Activated CD4-positive, alpha-beta T cell treated with anti-CD3 and anti-CD28 coated beads for 48 hours (primary cell): ENCODE measurements around the gene TFRC.
"Not testable (repeated sequence)": the region's sequence is repeated elsewhere in the genome, so short reads cannot be mapped to it uniquely, and the experiment has no call there.

ENCODE experiments used
- DNase-seq: peaks from one replicate; pipeline ENCODE4 v3.0.0-alpha.2; 2020

TFRC gene

DNA sequence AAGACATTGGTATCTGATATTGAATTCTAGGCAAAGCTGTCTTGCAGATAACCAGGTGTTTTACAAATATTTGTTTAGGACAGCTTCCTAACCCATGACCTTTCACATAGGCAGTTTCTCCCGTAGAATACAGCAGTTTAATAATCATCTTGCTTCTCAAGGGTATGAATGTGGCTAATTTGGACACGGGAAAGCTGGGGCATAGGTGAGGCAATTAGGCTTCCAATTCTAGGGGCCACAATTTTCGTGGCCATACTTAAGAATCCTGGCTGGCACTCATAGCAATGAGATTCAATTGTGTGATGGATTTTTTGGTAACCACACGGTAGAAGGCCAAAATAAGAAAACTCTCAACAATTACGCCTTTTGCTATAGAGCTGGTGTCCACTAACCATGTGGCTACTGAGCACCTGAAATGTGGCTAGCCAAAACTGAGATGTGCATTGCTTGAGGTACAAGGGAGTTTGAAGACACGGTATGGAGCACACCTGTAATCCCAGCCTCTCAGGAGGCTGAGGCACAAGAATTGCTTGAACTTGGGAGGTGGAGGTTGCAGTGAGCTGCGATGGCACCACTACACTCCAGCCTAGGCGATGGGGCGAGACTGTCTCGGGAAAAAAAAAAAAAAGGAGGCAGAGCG, 34.4 kb downstream of the TFRC start:
- DNase-seq = no peak

DNA sequence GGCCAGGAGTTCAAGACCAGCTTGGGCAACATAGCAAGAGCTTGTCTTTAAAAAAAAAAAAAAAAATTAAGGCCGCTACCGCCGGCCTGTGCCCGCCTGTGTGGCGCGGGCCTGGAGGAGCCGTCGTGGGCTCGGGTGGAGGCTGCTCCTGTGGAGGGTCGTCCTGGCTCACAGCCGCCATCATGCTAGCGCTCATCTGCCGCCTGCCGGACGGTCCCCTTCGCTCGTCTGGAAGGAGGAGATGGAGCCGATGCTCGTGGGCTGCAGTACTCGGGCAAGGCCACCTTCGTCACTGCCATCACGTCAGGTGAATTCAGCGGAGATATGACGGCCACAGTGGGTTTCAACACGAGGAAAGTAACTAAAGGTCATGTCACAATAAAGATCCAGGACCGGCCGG, 37.4 kb downstream of the TFRC start:
- DNase-seq = no peak

DNA sequence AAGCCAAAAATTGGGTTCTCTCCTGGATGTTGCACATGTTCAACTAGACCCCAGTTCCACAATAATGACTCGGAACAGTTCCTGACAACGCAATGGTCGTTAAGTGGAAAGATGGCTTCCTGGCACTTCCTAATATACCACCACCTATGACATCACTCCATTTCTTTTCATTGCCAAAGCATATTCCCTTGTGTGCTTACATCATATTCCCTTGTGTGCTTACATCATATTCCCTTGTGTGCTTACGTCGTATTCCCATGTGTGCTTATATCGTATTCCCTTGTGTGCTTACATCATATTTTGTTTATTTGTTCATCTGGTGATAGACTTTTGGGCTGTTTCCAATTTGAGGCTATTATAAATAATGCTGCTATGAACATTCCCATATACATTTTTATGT, 39.2 kb downstream of the TFRC start:
- no peak for DNase-seq

DNA sequence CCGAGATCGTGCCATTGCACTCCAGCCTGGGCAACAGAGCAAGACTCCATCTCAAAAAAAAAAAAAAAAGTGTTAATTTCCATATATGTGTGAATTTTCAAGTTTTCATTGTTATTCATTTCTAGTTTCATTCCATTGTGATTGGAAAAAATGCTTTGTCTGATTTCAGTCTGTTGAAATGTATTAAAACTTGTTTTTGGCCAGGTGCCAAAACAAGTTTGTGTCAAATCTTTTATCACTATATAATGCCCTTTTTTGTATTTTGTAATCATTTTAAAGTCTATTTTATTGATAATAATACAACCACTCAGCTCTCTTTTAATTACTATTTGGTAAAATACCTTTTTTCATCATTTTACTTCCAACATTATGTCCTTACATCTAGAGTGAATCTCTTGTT, 42.5 kb downstream of the TFRC start:
- no peak for DNase-seq

DNA sequence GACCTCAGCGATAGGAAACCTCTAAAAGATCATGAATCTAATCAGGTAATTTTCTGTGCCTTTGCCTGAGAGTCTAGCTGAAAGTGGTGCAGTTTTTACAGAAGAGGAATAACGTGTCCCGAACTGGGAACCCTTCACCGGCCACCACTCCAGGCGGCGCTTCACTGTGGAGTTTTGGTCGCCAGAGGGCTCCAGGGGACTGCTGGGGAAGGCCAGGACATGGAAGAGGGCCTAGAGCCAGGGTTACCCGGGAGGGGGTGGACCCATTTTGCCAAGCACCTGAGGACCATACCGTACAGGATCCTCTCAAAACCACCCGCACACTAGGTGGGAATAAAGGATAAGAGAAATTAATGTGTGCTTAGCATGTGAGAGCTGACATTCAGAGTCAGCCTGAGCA, 55.8 kb downstream of the TFRC start:
- DNase-seq = not testable (repeated sequence)

DNA sequence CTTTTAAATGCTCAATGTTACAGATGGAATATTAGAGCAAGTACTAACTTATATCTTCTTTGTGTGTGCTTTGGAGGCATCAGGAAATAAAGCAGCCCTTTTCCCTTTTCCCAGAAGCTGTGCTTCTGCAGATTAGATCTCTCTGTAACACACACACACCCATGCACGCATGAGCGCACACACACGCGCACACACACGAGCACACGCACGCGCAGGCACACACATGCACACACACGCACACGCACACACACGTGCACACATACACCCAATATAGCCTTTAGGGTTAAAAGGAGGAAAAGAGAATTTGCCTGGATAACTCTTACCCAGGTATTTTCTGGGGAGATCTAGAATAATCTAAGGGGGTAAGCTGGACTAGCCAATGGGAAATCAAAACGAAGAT, 56.9 kb downstream of the TFRC start:
- no peak for DNase-seq

DNA sequence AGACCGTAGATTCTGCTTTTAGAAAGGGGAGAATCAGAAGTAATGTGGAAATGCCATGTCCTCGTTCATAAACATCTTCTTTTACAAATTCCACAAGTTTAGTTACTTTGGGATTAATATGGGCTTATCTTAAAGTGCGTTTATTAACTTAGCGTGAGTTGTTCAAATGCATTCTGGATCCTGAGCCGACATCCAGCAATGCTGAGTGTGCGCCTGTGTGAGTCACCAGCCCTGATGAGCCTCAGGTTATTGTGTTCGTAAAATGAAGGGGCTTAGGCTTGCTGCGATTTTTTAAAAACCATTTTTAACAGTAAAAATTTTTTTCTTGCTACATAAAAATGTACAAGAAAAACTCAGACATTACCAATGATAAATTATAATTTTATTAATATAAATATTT, 57.9 kb downstream of the TFRC start:
- no peak for DNase-seq

DNA sequence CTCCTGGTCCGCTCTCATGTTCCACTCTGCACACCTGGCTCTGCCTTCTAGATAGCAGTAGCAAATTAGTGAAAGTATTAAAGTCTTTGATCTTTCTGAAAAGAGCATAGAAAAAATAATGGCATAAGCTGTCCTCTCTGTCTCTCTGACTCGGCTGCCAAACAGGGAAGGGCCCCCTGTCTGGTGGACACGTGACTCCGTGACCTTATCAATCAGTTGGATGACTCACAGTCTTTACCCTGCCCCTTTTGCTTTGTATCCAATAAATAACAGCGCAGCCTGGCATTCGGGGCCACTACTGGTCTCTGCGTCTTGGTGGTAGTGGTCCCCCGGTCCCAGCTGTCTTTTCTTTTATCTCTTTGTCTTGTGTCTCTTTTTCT, 59.4 kb downstream of the TFRC start:
- not testable (repeated sequence) for DNase-seq

DNA sequence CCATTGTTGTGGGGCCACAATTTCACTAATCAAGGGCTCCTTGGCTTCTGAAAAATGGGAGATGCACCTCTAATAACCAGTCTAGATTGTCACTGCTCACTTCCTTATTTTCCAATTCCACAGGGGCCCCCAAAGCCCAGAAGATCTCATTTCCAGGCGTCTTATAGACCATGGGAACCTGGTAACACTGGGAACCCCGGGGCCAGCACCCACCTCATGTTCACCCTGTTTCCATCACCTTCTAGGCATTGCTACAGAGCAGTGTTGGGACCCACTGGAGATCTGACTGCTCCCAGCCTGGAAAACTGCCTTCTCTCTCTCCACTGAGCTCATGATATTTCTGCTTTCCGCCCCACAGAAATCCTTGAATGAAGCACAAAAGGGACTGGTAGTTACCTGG, 61.5 kb downstream of the TFRC start:
- no peak for DNase-seq

DNA sequence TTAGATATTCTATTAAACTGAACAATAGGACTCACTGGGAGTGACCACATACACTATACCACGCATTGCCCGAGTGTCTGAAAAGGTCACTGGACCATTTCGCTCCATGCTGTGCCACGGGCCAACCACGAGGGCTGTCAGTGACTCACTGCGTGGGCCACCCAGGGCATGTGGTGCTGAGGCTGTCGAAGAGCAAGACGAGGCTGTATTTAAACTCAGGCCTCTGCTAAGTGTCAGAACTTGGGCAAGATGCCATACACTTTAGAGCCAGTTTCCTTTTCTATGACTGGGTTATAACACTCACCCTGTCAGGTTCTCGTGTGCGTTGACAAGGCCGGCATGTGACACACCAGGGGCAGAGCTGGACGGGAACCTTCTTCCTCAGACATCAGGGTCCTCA, 62.3 kb downstream of the TFRC start:
- not testable (repeated sequence) for DNase-seq

DNA sequence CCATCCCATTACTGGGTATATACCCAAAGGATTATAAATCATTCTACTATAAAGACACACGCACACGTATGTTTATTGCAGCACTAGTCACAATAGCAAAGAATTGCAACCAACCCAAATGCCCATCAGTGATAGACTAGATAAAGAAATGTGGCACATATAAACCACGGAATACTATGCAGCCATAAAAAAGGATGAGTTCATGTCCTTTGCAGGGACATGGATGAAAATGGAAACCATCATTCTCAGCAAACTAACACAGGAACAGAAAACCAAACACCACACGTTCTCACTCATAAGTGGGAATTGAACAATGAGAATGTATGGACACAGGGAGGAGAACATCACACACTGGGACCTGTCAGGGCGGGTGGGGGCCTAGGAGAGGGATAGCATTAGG, 63.7 kb downstream of the TFRC start:
- DNase-seq = not testable (repeated sequence)

DNA sequence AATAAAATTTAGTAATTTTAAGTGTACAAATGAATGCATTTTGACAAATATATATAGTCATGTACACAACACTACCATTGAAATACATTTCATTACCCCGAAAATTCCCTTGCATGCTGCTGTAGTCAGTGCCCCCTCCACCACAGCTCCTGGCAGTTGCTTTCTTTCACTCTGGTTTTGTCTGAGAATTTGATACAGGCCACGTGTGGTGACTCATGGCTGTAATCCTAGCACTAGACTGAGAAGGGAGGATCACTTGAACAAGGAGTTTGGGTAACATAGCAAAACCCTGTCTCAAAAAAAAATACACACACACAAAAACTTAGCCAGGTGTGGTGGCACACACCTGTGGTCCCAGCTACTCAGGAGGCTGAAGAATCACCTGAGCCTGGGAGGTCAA, 65.4 kb downstream of the TFRC start:
- no peak for DNase-seq

DNA sequence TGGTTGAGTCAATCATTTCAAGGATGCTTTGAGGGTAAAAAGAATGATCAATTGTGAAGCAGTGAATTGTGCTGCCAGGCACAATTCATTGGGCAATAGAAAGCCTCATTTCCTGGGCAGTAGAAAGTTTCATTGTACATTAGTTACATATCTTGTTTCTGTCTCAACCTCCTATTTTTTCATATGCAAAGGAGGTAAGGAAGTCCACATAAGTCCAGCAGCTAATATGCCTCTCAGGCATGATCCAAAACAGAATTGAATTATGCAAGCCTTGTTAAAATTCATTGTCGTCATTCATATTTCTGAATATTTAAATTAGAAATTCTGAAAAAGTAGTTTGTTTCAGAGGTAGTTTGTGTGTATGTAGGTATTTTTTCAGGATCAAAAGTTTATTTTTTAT, 65.8 kb downstream of the TFRC start:
- DNase-seq = no peak

DNA sequence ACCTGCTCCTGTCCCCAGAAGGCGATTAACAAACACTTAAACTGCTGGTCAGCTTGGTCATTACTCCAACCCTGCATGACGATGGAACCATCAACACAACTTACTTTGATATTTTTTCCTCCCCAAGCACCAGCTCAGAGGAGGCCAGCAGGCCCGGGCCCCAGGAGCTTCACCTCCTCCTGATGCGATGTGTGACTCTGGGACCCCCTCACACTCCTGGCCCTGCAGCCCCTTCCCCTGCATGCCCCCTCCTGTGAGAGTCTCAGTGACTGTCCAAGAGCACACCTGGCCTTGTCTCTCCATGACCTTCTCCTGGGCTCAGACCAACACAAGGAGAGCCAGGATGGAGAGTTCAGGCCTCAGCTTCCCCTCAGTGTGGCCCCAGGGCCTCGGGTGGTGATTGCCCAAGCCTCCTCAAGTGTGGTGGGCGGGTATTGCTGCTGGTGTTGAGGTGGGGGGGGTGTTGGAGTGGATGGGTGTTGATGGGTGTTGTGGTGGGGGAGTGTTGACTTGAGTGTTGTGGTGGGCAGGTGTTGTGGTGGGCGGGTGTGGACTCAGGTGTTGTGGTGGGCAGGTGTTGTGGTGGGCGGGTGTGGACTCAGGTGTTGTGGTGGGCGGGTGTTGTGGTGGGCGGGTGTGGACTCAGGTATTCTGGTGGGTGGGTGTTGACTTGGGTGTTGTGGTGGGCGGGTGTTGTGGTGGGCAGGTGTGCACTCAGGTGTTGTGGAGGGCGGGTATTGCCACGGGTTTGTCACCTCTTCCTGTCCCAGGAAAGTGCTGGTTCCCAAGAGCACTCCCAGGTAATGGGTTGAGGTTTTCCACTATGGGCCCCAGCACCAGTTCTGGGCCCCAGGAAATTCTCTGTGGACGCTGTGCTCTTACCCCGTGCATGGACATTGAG, 68.1 kb downstream of the TFRC start:
- DNase-seq = no peak

DNA sequence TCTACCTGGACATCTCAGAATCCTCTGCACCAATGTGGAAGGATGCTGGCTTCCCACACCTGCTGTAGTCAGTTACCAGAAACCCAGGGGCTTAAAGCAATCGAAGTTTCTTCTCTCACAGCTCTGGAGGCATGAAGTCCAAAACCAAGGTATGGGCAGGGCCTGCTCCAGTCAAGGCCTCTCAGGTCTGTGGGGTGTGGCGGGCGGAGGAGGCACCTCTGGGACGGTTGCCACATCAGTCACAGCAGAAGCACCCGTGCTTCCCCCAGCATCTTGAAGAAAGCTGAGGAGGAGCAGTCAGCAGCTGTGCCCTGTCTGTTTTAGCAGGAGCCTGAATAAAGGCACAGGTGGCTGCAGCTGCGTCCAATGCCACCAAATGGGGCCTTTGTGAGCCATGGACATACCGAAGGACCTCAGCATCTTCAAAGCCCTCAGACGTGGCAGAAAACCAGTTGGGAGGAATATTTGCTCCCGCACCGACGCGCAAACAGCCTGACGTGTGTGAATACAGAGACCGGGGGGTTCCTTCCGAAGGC, 68.9 kb downstream of the TFRC start:
- DNase-seq = no peak

DNA sequence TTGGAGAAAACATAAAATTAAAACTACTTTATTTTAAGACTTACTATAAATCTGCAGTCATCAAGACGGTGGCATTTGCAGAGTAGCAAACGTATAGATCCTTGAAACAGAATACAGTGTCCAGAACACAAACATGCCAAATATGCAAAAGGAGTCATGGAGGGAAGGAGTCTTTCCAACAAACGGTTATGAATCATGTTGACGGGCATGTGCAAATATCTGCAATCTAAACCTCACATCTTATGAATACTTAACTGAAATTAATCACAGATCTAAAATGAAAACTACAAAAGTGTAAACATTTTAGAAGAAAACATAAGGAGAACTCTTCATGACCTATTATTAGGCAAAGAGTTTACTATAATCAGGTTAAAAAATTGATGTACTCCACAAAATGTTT, 69.4 kb downstream of the TFRC start:
- DNase-seq = no peak

DNA sequence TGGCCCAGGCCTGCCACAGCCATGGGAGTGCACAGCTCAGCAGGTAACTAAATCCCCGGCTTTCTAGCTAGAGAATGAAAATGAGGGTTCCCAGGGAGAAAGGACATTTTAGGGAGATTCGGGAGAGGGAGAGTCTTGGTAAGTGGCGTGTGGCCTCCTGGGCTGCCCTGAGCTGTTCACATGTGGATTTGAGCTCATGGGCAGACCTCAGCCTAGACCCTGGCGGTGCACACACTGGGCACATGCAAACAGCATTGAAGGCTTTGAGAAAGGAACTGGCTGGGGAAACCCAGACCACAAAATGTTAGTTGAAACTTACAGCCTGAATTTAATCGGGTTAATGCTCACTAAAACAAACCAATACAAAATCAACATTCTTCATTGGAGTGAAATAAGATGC, 72.4 kb downstream of the TFRC start:
- no peak for DNase-seq

DNA sequence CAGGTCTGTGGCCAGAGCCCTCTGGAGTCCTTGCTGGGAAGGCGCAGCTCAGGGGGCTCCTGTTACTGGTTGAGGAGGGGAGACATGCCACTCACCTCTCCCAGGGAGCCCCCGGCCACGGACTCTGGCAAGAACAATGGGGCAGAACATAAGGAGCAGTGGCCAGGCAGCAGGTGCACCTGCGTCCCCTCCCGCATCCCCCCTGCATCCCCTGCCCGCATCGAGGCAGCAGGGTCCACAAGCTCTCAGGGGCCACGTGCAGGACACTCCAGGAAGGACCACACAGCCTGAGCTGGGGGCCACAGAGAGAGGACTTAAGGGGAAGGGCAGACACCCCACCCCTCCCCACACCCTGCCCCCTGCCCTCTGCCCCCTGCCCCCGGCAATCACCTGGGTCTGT, 73.0 kb downstream of the TFRC start:
- DNase-seq = no peak

DNA sequence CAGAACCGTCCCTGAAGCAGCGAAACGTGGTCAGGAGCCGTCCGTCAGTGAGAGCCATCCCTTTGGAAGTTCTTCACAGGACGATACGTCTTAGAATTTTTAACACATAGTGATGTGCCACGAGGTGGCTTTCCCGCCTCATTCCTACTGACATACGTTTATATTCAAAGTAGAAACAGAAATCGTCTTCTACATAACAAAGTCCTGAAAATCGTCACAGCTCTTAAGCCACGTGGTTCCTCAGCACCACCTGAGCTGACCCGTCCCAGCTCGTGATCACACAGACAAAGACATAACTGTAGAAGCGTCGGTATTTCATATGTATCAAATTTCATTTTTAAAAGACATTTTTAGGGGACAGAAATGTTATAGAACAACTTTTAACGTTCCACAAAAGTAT, 73.5 kb downstream of the TFRC start:
- no peak for DNase-seq

DNA sequence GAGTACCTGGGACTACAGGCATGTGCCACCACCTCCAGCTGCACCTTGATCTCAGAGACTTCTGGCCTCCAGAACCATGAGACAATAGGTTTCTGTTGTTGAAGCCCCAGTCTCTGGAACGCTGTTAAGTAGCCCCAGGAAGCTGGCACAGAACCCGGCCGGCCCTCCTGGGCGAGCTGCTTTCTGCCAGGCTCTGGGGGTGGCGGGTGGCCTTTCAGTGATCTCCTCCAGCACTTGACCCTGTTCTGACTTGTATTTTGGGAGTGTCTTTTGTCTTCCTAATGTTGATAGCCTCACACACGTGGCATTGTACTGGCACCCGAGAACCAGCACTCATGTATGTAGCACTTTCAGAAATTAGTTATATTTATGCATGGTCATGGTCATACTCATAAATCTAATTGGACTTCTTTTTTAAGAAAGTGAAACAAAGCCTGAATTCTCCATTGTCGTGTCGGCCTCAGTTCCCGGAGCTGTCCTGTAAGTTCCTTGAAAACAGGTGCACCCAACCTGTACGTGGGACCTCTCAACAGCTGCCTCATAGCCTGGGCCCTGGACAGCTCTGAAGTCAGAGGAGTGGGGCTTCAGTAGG, 74.0 kb downstream of the TFRC start:
- no peak for DNase-seq

DNA sequence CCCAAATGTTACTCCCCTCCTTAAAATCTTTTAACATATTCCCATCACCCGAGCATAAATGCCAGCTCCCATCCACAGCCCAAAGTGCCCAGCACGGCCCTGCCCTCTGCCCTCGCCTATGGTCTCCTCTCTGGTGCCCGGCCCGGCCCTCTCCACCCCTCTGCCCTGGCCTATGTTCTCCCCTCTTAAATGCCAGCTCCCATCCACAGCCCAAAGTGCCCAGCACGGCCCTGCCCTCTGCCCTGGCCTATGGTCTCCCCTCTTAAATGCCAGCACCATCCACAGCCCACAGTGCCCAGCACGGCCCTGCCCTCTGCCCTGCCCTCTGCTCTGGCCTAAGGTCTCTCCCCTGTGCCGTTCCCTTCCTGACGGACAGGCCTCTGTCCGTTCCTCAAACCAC, 76.6 kb downstream of the TFRC start:
- DNase-seq = not testable (repeated sequence)

DNA sequence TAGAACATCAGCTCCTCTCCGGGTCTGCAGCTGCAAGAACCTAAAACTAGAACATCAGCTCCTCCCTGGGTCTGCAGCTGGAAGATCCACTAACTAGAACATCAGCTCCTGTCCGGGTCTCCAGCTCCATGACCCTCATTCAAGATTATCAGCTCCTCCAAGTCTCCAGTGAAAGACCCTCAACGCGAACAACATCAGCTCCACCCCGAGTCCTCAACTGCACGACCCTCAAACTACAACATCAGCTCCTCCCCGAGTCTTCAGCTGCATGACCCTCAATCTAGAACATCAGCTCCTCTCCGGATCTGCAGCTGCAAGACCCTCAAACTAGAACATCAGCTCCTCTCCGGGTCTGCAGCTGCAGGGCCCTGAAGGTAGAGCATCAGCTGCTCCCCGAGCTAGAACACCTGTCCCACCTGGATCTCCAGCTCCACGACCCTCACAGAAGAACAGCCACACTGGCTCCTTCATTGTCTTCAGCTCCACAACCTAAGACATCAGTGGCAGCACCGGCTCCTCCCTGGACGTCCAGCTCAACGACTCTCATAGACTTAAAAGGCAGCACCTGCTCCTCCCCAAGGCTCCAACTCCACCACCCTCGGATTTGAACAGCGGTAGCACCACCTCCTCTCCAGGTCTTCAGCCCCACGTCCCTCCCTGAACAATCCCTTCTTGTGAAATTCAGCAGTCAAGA, 77.4 kb downstream of the TFRC start:
- DNase-seq = not testable (repeated sequence)

DNA sequence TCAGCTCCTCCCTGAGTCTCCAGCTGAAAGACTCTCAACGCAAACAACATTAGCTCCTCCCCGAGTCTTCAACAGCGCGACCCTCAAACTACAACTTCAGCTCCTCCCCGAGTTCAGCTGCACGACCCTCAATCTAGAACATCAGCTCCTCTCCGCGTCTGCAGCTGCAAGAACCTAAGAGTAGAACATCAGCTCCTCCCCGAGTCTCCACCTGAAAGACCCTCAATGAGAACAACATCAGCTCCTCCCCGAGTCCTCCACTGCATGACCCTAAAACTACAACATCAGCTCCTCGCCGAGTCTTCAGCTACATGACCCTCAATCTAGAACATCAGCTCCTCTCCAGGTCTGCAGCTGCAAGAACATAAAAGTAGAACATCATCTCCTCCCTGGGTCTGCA, 78.3 kb downstream of the TFRC start:
- no peak for DNase-seq
